IMR-90 (cell line): ENCODE data around the gene CSTA. TPM values are rescaled to one million over a fixed set of nuclear protein-coding genes. Genes with fewer than 3 reads are reported as not detected.

Source experiments
- ATAC-seq: fragments of 200-7000 bp; cut with Tn5 transposase; 2 replicates; pipeline ENCODE4 v1.9.1; 2020; ENCODE audit warnings: low read depth, mild to moderate bottlenecking, moderate library complexity
- BruUV-seq: library from RNA; stranded (reverse); fragments of 400-500 nt; replicated peaks from 2 replicates; lab custom pipeline; 2021; lab: Mats Ljungman, UMichigan
- CTCF ChIA-PET: fragments of 300-600 bp; formaldehyde crosslinking; extraction: SDS; loops from one replicate; lab custom pipeline; 2021; ENCODE audit warnings: antibody characterized with exemption; lab: Yijun Ruan, JAX
- POLR2A ChIA-PET: fragments of 300-600 bp; sonication (Branson Sonifier 250); formaldehyde crosslinking; loops from one replicate; lab custom pipeline; 2022; ENCODE audit warnings: antibody characterized with exemption; ENCODE audit not compliant: unreplicated experiment; lab: Charles Lee
- DNase-seq: peaks from one replicate; pipeline ENCODE4 v3.0.0; 2013
- H2AFZ ChIP-seq: replicated peaks from 2 replicates; pipeline ENCODE3; 2013; ENCODE audit warnings: low read length, mild to moderate bottlenecking; ENCODE audit not compliant: poor library complexity
- H2AK5ac ChIP-seq: 2 replicates; pipeline ENCODE4 v1.6.1; 2013; ENCODE audit warnings: low read depth, low read length, inconsistent platforms
- H2AK9ac ChIP-seq: replicated peaks from 2 replicates; pipeline ENCODE3; 2013; ENCODE audit warnings: mild to moderate bottlenecking, low read depth, low read length, moderate library complexity; ENCODE audit not compliant: poor library complexity
- H2BK120ac ChIP-seq: 2 replicates; pipeline ENCODE4 v1.6.1; 2013; ENCODE audit warnings: low read depth, low read length, inconsistent platforms
- H2BK15ac ChIP-seq: 3 replicates; pipeline ENCODE4 v1.6.1; 2013; ENCODE audit warnings: low read depth, low read length, inconsistent platforms
- H2BK20ac ChIP-seq: 2 replicates; pipeline ENCODE4 v1.6.1; 2013; ENCODE audit warnings: low read depth, mild to moderate bottlenecking, inconsistent platforms, low read length, moderate library complexity
- H2BK5ac ChIP-seq: 2 replicates; pipeline ENCODE4 v1.6.1; 2013; ENCODE audit warnings: mild to moderate bottlenecking, low read depth, low read length, inconsistent platforms; ENCODE audit not compliant: poor library complexity, severe bottlenecking
- H3K14ac ChIP-seq: replicated peaks from 2 replicates; pipeline ENCODE4 v1.6.1; 2013; ENCODE audit warnings: low read depth, low read length, inconsistent platforms
- H3K18ac ChIP-seq: 2 replicates; pipeline ENCODE4 v1.6.1; 2013; ENCODE audit warnings: low read depth, low read length, control low read depth
- H3K23ac ChIP-seq: 2 replicates; pipeline ENCODE4 v1.6.1; 2013; ENCODE audit warnings: low read depth, low read length, inconsistent platforms
- H3K27ac ChIP-seq: 2 replicates; pipeline ENCODE4 v1.5.1; 2013; ENCODE audit warnings: mild to moderate bottlenecking, control low read depth, low read length; ENCODE audit not compliant: insufficient read depth
- H3K27me3 ChIP-seq: 2 replicates; pipeline ENCODE4 v1.6.1; 2013; ENCODE audit warnings: low read length; ENCODE audit not compliant: control insufficient read depth, insufficient read depth
- H3K36me3 ChIP-seq: 2 replicates; pipeline ENCODE4 v1.6.1; 2013; ENCODE audit warnings: low read length, mixed read lengths; ENCODE audit not compliant: control insufficient read depth, insufficient read depth
- H3K4ac ChIP-seq: 2 replicates; pipeline ENCODE4 v1.6.1; 2013; ENCODE audit warnings: low read depth, low read length, inconsistent platforms
- H3K4me1 ChIP-seq: 2 replicates; pipeline ENCODE4 v1.6.1; 2013; ENCODE audit warnings: low read length, mixed read lengths; ENCODE audit not compliant: control insufficient read depth, insufficient read depth
- H3K4me2 ChIP-seq: 2 replicates; pipeline ENCODE4 v1.6.1; 2013; ENCODE audit warnings: low read depth, mild to moderate bottlenecking, control low read depth, low read length, moderate library complexity
- H3K4me3 ChIP-seq: 2 replicates; pipeline ENCODE4 v1.5.1; 2013; ENCODE audit warnings: low read depth, mild to moderate bottlenecking, control low read depth, low read length, moderate library complexity; ENCODE audit not compliant: insufficient read depth
- H3K56ac ChIP-seq: 2 replicates; pipeline ENCODE4 v1.6.1; 2013; ENCODE audit warnings: low read length, inconsistent platforms; ENCODE audit not compliant: insufficient read depth; ENCODE audit errors: extremely low read depth
- H3K79me1 ChIP-seq, 2 experiments: 2 replicates each; pipeline ENCODE4 v1.6.1; 2013; ENCODE audit warnings: low read length in 2 of 2, inconsistent platforms in 1 of 2, low read depth in 1 of 2
- H3K9ac ChIP-seq: 2 replicates; pipeline ENCODE4 v1.6.1; 2013; ENCODE audit warnings: low read depth, low read length, control low read depth
- H3K9me1 ChIP-seq: 2 replicates; pipeline ENCODE4 v1.6.1; 2013; ENCODE audit warnings: low read length, inconsistent platforms; ENCODE audit not compliant: insufficient read depth
- H3K9me3 ChIP-seq: 2 replicates; pipeline ENCODE4 v1.6.1; 2013; ENCODE audit warnings: low read length; ENCODE audit not compliant: control insufficient read depth, insufficient read depth
- H4K20me1 ChIP-seq: 2 replicates; pipeline ENCODE4 v1.6.1; 2013; ENCODE audit warnings: low read length, inconsistent platforms; ENCODE audit not compliant: insufficient read depth
- H4K5ac ChIP-seq: 2 replicates; pipeline ENCODE4 v1.6.1; 2013; ENCODE audit warnings: mild to moderate bottlenecking, low read depth, low read length, control low read depth
- H4K8ac ChIP-seq, 2 experiments: 2 replicates each; pipeline ENCODE4 v1.6.1; 2013; ENCODE audit warnings: low read depth in 2 of 2, low read length in 2 of 2, control low read depth in 1 of 2, inconsistent platforms in 1 of 2
- H4K91ac ChIP-seq: 2 replicates; pipeline ENCODE4 v1.6.1; 2013; ENCODE audit warnings: low read depth, low read length, inconsistent platforms; ENCODE audit not compliant: insufficient read depth
- CHD1 ChIP-seq: IDR thresholded peaks from 2 replicates; pipeline ENCODE4 v1.6.1; 2012; ENCODE audit warnings: low read depth, low read length, improper control_type of control experiment
- FOS ChIP-seq: fragments of 150-350 bp; IDR thresholded peaks from 2 replicates; pipeline ENCODE4 v1.6.1; 2016; ENCODE audit warnings: low read depth, low read length
- MAZ ChIP-seq: IDR thresholded peaks from 2 replicates; pipeline ENCODE4 v1.6.1; 2012; ENCODE audit warnings: low read depth, mild to moderate bottlenecking, low read length, improper control_type of control experiment, moderate library complexity, borderline replicate concordance
- RAD21 ChIP-seq: IDR thresholded peaks from 2 replicates; pipeline ENCODE4 v1.6.1; 2012; ENCODE audit warnings: low read length, improper control_type of control experiment
- WGBS, 2 experiments: methylation state at CpG; one replicate each; pipeline versions ENCODE4 v1.1.5 to v1.1.7; 2013; ENCODE audit warnings: missing lambda C conversion rate in 2 of 2; ENCODE audit not compliant: insufficient read length in 1 of 2; ENCODE audit errors: extremely low coverage in 2 of 2; 5-methylcytosine and 5-hydroxymethylcytosine counted together
- dilution Hi-C: fragments of 300-500 bp; cut with HindIII; formaldehyde crosslinking; loops from one replicate; pipeline ENCODE4 v1.14.3; 2018; ENCODE audit warnings: low sequenced_read_pairs; ENCODE audit not compliant: unreplicated experiment
- in situ Hi-C: fragments of 300-500 bp; cut with MboI; formaldehyde crosslinking; loops from 3 replicates; pipeline ENCODE4 v1.14.3; 2019; ENCODE audit warnings: low sequenced_read_pairs, inconsistent platforms, mixed read lengths
- intact Hi-C: fragments of 100-400 bp; cut with micrococcal nuclease; formaldehyde crosslinking; loops from 2 replicates; pipeline ENCODE4 v1.10.0; 2022
- polyA plus RNA-seq, 3 experiments: library from polyadenylated mRNA; depleted of rRNA; stranded (reverse); fragments of >200 nt; gene quantifications; 2 replicates each; pipeline ENCODE4 v1.2.3, GENCODE V29; 2012; ENCODE audit warnings: low replicate concordance in 1 of 3
- total RNA-seq: library from RNA; depleted of rRNA; stranded (reverse); fragments of >200 nt; gene quantifications from 2 replicates; pipeline ENCODE4 v1.2.3, GENCODE V29; 2012
- TF ChIP-seq, protein P1 (sequence below): conservative IDR thresholded peaks from 2 replicates; pipeline ENCODE4 v1.5.1; 2012; ENCODE audit warnings: mild to moderate bottlenecking, low read depth, low read length, improper control_type of control experiment

CSTA gene
- total and polyA plus RNA-seq, 2 of the 4 experiments (the other 2 are of a cell fraction), result 0.17 TPM; not detected in 1

DNA sequence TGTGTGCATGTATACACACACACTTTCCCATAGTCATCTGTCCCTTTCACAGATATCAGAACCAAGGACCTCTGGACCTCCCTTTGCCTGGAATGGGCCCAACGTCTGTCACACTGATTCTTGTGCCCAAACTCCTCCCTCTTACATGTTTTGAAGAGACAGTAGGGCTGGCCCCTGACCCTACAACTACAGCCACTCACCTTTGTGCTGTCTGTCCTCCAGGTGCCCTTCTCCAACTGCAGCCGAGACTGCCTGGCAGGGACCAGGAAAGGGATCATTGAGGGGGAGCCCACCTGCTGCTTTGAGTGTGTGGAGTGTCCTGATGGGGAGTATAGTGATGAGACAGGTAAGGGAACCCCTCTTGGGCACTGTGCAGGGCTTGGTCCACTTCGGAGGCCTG, 43.2 kb upstream of the CSTA start:
- ATAC-seq (no peak), DNase-seq (no peak)
- no peak overlapping the region for H2BK5ac ChIP-seq
- no peak overlapping the region for H3K18ac ChIP-seq
- no peak overlapping the region for H4K8ac ChIP-seq
- no peaks in the 10 kb centered on the region for H4K20me1 ChIP-seq
- H3K9me3 ChIP-seq, result no peaks in the 10 kb centered on the region
- no peak overlapping the region for H3K9ac ChIP-seq
- TF ChIP-seq MAZ, result no peak
- TF ChIP-seq RAD21, result no peak
- TF ChIP-seq, protein P1, sequence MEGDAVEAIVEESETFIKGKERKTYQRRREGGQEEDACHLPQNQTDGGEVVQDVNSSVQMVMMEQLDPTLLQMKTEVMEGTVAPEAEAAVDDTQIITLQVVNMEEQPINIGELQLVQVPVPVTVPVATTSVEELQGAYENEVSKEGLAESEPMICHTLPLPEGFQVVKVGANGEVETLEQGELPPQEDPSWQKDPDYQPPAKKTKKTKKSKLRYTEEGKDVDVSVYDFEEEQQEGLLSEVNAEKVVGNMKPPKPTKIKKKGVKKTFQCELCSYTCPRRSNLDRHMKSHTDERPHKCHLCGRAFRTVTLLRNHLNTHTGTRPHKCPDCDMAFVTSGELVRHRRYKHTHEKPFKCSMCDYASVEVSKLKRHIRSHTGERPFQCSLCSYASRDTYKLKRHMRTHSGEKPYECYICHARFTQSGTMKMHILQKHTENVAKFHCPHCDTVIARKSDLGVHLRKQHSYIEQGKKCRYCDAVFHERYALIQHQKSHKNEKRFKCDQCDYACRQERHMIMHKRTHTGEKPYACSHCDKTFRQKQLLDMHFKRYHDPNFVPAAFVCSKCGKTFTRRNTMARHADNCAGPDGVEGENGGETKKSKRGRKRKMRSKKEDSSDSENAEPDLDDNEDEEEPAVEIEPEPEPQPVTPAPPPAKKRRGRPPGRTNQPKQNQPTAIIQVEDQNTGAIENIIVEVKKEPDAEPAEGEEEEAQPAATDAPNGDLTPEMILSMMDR, result no peak
- TF ChIP-seq CHD1, result no peak
- no peak for TF ChIP-seq FOS
- no peaks in the 10 kb centered on the region for H3K4me1 ChIP-seq
- no peak overlapping the region for H3K4ac ChIP-seq
- H2AK9ac ChIP-seq, result no peak overlapping the region
- no peak overlapping the region for H3K56ac ChIP-seq
- H4K91ac ChIP-seq, result no peak overlapping the region
- intact Hi-C loops, result no loop called here
- H4K5ac ChIP-seq, result no peak overlapping the region
- dilution Hi-C loops, result no loop called here
- H3K36me3 ChIP-seq, result no peaks in the 10 kb centered on the region
- H3K27me3 ChIP-seq, result peaks cover 10% of the 10 kb centered on the region
- no peak overlapping the region for H2BK15ac ChIP-seq
- H3K27ac ChIP-seq, result no peak overlapping the region
- ChIA-PET CTCF (no interaction called here), POLR2A (no interaction called here)
- no peak overlapping the region for H2AK5ac ChIP-seq
- no peak overlapping the region for H2BK20ac ChIP-seq
- H3K23ac ChIP-seq, result no peak overlapping the region
- H3K79me1 ChIP-seq, result no peaks in the 10 kb centered on the region
- no peak overlapping the region for H3K4me2 ChIP-seq
- H3K14ac ChIP-seq, result no peak overlapping the region
- no peak overlapping the region for H3K4me3 ChIP-seq
- no peak overlapping the region for H2BK120ac ChIP-seq
- no peak overlapping the region for H2AFZ ChIP-seq
- in situ Hi-C loops, result no loop called here
- 20% methylated on average over 1 of the region's 3 CpGs; no CpG with 5 or more reads in 1 of the 2 experiments for WGBS, 2 experiments
- BruUV-seq, result no TSS peak
- H3K9me1 ChIP-seq, result no peaks in the 10 kb centered on the region
